Measurements from ENCODE around the gene RASGRF1. TPM values are rescaled to one million over a fixed set of nuclear protein-coding genes. Genes with fewer than 3 reads are reported as not detected.

The RASGRF1 gene
- total and polyA plus RNA-seq, 2 donors (not counting 1 experiment from before 2014, with no cell fraction given): 1.0 to 9.4 TPM

DNA sequence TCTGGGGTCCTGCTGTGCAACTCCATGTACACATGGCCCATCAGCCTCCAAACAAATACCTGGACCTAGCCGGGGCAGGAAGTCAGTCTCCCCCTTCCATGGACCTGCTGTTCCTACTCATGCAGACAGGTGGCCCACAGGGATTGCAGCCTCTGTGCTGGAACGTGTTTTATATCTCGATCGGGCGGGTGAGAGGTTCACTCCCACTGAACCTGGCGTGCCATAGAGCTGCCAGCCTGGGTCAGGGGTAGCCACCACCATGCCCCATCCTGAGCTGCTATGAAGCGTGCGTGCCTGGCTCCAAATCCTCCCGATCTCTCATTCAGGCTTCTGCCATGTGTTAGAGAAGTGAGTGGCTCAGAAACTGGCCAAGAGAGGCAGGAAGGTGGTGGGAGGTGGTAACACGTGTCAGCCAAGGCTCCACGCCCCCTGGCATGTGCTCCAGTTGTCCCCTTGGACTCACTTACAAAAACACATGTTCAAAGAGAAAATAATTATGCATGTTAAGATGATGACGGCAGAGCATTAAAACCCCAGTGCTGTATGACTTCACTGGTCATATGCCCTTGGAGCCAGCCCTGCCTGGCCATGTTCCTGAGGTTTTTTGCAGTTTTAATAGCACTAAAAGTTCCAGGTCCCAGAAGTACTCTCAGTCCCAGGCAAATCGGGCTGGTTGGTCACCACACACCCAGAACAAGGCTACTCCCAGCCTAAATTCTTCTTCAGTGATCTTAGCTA, 176.4 kb downstream of the RASGRF1 start:
- no peaks in the 10 kb centered on the region for H3K27me3 Mint-ChIP-seq
- POLR2A ChIA-PET: no interaction called here

DNA sequence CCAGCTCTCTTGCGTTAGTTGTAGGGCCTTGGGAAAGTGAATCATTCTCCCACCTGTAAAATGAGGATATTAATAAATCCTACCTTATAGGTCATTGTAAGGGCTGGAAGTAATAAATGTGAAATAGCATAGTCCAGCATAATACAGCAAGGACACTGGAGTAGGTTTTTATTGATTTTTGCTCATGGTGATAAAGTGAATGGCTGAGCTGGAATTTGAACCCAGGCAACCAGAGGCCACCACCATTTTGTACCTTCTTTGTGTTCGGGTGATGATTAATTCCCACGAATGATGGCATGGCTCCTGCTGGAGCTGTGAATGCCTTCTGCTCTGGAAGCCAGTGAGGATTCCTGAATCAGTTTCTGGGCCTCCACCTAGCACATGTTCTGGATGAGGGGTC, 177.6 kb downstream of the RASGRF1 start:
- Histone ChIP-seq H3K27ac (ENCODE audit: low read length in 2 of 2) (no peak overlapping the region), H3K4me3 (ENCODE audit: control extremely low read depth in 1 of 5, extremely low read depth in 1 of 5, insufficient read depth in 1 of 5, low read depth in 2 of 5, low read length in 4 of 5) (no peak overlapping the region), H3K27me3 (replicated peaks in 1 of 4; ENCODE audit: control extremely low read depth in 1 of 4, control insufficient read depth in 3 of 4, insufficient read depth in 4 of 4, low read length in 3 of 4) (no peaks in the 10 kb centered on the region), H4K20me1 (ENCODE audit: control insufficient read depth, insufficient read depth, low read length, poor library complexity, severe bottlenecking) (peaks cover 30% of the 10 kb centered on the region), H3K36me3 (replicated peaks in 1 of 2; ENCODE audit: control extremely low read depth in 1 of 2, control insufficient read depth in 1 of 2, extremely low read depth in 1 of 2, insufficient read depth in 2 of 2, low read length in 1 of 2) (peaks cover 0 to 40% of the 10 kb centered on the region in 2 experiments), H3K79me2 (ENCODE audit: control insufficient read depth, insufficient read depth, low read length) (peaks cover 9% of the 10 kb centered on the region), H2AFZ (ENCODE audit: insufficient read depth, low read depth, low read length, poor library complexity, severe bottlenecking) (no peak overlapping the region), H3K9me3 (ENCODE audit: control extremely low read depth in 1 of 3, control insufficient read depth in 2 of 3, insufficient read depth in 1 of 3, low read length in 2 of 3) (no peaks in the 10 kb centered on the region), H3K4me2 (replicated peaks; ENCODE audit: low read depth, low read length, poor library complexity, severe bottlenecking) (no peak overlapping the region), H3K9ac (ENCODE audit: low read length) (no peak overlapping the region), H3K4me1 (ENCODE audit: control insufficient read depth in 2 of 2, insufficient read depth in 2 of 2, low read length in 2 of 2) (peaks cover 3 to 7% of the 10 kb centered on the region in 2 donors)
- no peak overlapping the region for H3K4me3 Mint-ChIP-seq
- ATAC-seq (ENCODE audit: low read depth) (no peak), DNase-seq (no peak)
- WGBS (ENCODE audit: insufficient coverage): 100% methylated on average over 2 of the region's 3 CpGs
- intact Hi-C loops (cut with micrococcal nuclease): no loop called here
- no peaks in the 10 kb centered on the region for H3K27me3 Mint-ChIP-seq
- TF ChIP-seq, protein P1, sequence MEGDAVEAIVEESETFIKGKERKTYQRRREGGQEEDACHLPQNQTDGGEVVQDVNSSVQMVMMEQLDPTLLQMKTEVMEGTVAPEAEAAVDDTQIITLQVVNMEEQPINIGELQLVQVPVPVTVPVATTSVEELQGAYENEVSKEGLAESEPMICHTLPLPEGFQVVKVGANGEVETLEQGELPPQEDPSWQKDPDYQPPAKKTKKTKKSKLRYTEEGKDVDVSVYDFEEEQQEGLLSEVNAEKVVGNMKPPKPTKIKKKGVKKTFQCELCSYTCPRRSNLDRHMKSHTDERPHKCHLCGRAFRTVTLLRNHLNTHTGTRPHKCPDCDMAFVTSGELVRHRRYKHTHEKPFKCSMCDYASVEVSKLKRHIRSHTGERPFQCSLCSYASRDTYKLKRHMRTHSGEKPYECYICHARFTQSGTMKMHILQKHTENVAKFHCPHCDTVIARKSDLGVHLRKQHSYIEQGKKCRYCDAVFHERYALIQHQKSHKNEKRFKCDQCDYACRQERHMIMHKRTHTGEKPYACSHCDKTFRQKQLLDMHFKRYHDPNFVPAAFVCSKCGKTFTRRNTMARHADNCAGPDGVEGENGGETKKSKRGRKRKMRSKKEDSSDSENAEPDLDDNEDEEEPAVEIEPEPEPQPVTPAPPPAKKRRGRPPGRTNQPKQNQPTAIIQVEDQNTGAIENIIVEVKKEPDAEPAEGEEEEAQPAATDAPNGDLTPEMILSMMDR (IDR thresholded peaks at IDR 0.05): no peak
- no peak for TF ChIP-seq EZH2 (IDR thresholded peaks at IDR 0.05; ENCODE audit: borderline replicate concordance, insufficient read depth, low read depth, low read length, poor library complexity, severe bottlenecking)
- no peaks in the 10 kb centered on the region for H3K9me3 Mint-ChIP-seq (ENCODE audit: insufficient read depth)
- H3K27ac Mint-ChIP-seq: no peak overlapping the region
- ChIA-PET POLR2A (no interaction called here), CTCF (interaction anchor here (1.2 to 11.4 kb wide), 5 partner anchors 40 to 271 kb away, joined by 3 to 248 read pairs (median 8); no protein-coding TSS in a partner anchor)
- H3K4me1 Mint-ChIP-seq: peaks cover 26% of the 10 kb centered on the region

More for the DNA sequence above, 176.4 kb downstream of the RASGRF1 start:
- ATAC-seq (ENCODE audit: low read depth): no peak
- H3K9me3 ChIP-seq (ENCODE audit: control extremely low read depth in 1 of 3, control insufficient read depth in 2 of 3, insufficient read depth in 1 of 3, low read length in 2 of 3): no peaks in the 10 kb centered on the region
- no peak overlapping the region for H2AFZ ChIP-seq (ENCODE audit: insufficient read depth, low read depth, low read length, poor library complexity, severe bottlenecking)
- H3K9ac ChIP-seq (ENCODE audit: low read length): no peak overlapping the region
- CTCF ChIA-PET: interaction anchor here (0.5 to 11.4 kb wide), 8 partner anchors 31 to 270 kb away, joined by 3 to 248 read pairs (median 4); partner anchors contain the start of gene CTSH
- WGBS (ENCODE audit: insufficient coverage): 95% methylated on average over 10 of the region's 13 CpGs
- peaks cover 9% of the 10 kb centered on the region for H3K79me2 ChIP-seq (ENCODE audit: control insufficient read depth, insufficient read depth, low read length)
- peaks cover under 1 to 41% of the 10 kb centered on the region in 2 experiments for H3K36me3 ChIP-seq (replicated peaks in 1 of 2; ENCODE audit: control extremely low read depth in 1 of 2, control insufficient read depth in 1 of 2, extremely low read depth in 1 of 2, insufficient read depth in 2 of 2, low read length in 1 of 2)
- TF ChIP-seq, protein P1 (IDR thresholded peaks at IDR 0.05): no peak
- TF ChIP-seq EZH2 (IDR thresholded peaks at IDR 0.05; ENCODE audit: borderline replicate concordance, insufficient read depth, low read depth, low read length, poor library complexity, severe bottlenecking): no peak
- no peak overlapping the region for H3K4me2 ChIP-seq (replicated peaks; ENCODE audit: low read depth, low read length, poor library complexity, severe bottlenecking)
- H3K4me1 Mint-ChIP-seq: peaks cover 20% of the 10 kb centered on the region
- H3K27ac ChIP-seq (ENCODE audit: low read length in 2 of 2): no peak overlapping the region
- H3K9me3 Mint-ChIP-seq (ENCODE audit: insufficient read depth): no peaks in the 10 kb centered on the region
- H3K4me1 ChIP-seq (ENCODE audit: control insufficient read depth in 2 of 2, insufficient read depth in 2 of 2, low read length in 2 of 2): peaks cover 3 to 7% of the 10 kb centered on the region in 2 donors
- H3K4me3 ChIP-seq (ENCODE audit: control extremely low read depth in 1 of 5, extremely low read depth in 1 of 5, insufficient read depth in 1 of 5, low read depth in 2 of 5, low read length in 4 of 5): no peak overlapping the region
- no peak overlapping the region for H3K4me3 Mint-ChIP-seq
- no peaks in the 10 kb centered on the region for H3K27me3 ChIP-seq (replicated peaks in 1 of 4; ENCODE audit: control extremely low read depth in 1 of 4, control insufficient read depth in 3 of 4, insufficient read depth in 4 of 4, low read length in 3 of 4)
- no peak for DNase-seq
- intact Hi-C loops (cut with micrococcal nuclease): no loop called here
- peaks cover 29% of the 10 kb centered on the region for H4K20me1 ChIP-seq (ENCODE audit: control insufficient read depth, insufficient read depth, low read length, poor library complexity, severe bottlenecking)
- H3K27ac Mint-ChIP-seq: peak overlapping the region; percentile 5

All from B cell (primary cell).